ENCODE measurements around the gene OR6C70. TPM values are rescaled to one million over a fixed set of nuclear protein-coding genes. Genes with fewer than 3 reads are reported as not detected.

The OR6C70 gene
- total RNA-seq, 1 donor from 2014 or later, result not detected

- Histone ChIP-seq H3K4me3 (no peak overlapping the region), H3K36me3 (no peaks in the 10 kb centered on the region), H3K9me3 (replicated peaks) (no peaks in the 10 kb centered on the region), H3K4me1 (no peaks in the 10 kb centered on the region), H3K27me3 (ENCODE audit: low read depth) (no peaks in the 10 kb centered on the region), H3K27ac (replicated peaks) (no peak overlapping the region)
- no peak for DNase-seq
- intact Hi-C loops (cut with micrococcal nuclease), result no loop called here
- TF ChIP-seq, protein P1, sequence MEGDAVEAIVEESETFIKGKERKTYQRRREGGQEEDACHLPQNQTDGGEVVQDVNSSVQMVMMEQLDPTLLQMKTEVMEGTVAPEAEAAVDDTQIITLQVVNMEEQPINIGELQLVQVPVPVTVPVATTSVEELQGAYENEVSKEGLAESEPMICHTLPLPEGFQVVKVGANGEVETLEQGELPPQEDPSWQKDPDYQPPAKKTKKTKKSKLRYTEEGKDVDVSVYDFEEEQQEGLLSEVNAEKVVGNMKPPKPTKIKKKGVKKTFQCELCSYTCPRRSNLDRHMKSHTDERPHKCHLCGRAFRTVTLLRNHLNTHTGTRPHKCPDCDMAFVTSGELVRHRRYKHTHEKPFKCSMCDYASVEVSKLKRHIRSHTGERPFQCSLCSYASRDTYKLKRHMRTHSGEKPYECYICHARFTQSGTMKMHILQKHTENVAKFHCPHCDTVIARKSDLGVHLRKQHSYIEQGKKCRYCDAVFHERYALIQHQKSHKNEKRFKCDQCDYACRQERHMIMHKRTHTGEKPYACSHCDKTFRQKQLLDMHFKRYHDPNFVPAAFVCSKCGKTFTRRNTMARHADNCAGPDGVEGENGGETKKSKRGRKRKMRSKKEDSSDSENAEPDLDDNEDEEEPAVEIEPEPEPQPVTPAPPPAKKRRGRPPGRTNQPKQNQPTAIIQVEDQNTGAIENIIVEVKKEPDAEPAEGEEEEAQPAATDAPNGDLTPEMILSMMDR (IDR thresholded peaks at IDR 0.05; ENCODE audit: borderline replicate concordance), result no peak
Measured at GRCh38 chr12:55428331-55429243, 41.4 kb downstream of the OR6C70 start.

- H3K27ac ChIP-seq (replicated peaks), result no peak within 1 kb of the TSS
- intact Hi-C loops (cut with micrococcal nuclease), result no loop called here
Measured at GRCh38 chr12:55425954-55426353, 44.0 kb downstream of the OR6C70 start, which contains the start of gene OR6C76. Gene OR6C76 (plus strand): TSS chr12:55426254. CDS start chr12:55426254, 0 bp downstream.

GRCh38 chr12:55420307-55420962 is 49.5 kb downstream of the OR6C70 start:
- no peaks in the 10 kb centered on the region for H3K4me1 ChIP-seq
- no peaks in the 10 kb centered on the region for H3K9me3 ChIP-seq (replicated peaks)
- H3K27me3 ChIP-seq (ENCODE audit: low read depth), result peaks cover 8% of the 10 kb centered on the region
- H3K27ac ChIP-seq (replicated peaks), result no peak overlapping the region
- intact Hi-C loops (cut with micrococcal nuclease), result no loop called here
- no peaks in the 10 kb centered on the region for H3K36me3 ChIP-seq
- DNase-seq, result no peak
- TF ChIP-seq, protein P1 (IDR thresholded peaks at IDR 0.05; ENCODE audit: borderline replicate concordance), result no peak
- H3K4me3 ChIP-seq, result no peak overlapping the region

More at GRCh38 chr12:55425954-55426353, 44.0 kb downstream of the OR6C70 start, which contains the start of gene OR6C76:
- Histone ChIP-seq H3K36me3 (no peaks in the 10 kb centered on the region), H3K4me3 (no peak within 1 kb of the TSS), H3K4me1 (no peaks in the 10 kb centered on the region), H3K27me3 (ENCODE audit: low read depth) (no peaks in the 10 kb centered on the region), H3K9me3 (replicated peaks) (no peaks in the 10 kb centered on the region)
- DNase-seq, result no peak
- TF ChIP-seq, protein P1 (IDR thresholded peaks at IDR 0.05; ENCODE audit: borderline replicate concordance), result no peak

Other genes with a start within 250 kb of the OR6C70 start
- gene OR10A7, start 249.1 kb downstream of the OR6C70 start, total RNA-seq, result not detected
- not detected for gene OR6C74, start 225.5 kb downstream of the OR6C70 start, total RNA-seq
- gene OR6C6, start 173.6 kb downstream of the OR6C70 start, total RNA-seq, result not detected
- not detected for gene OR6C1, start 155.8 kb downstream of the OR6C70 start, total RNA-seq
- not detected for gene OR6C3, start 139.4 kb downstream of the OR6C70 start, total RNA-seq
- not detected for gene OR6C75, start 107.2 kb downstream of the OR6C70 start, total RNA-seq
- not detected for gene OR6C65, start 69.6 kb downstream of the OR6C70 start, total RNA-seq
- not detected for gene OR6C76, start 43.9 kb downstream of the OR6C70 start, total RNA-seq
- not detected for gene OR6C2, start 26.1 kb downstream of the OR6C70 start, total RNA-seq
- not detected for gene OR6C68, start 22.2 kb upstream of the OR6C70 start, total RNA-seq
- gene OR6C4, start 79.5 kb upstream of the OR6C70 start, total RNA-seq, result not detected
- gene OR2AP1, start 102.3 kb upstream of the OR6C70 start, total RNA-seq, result not detected
- not detected for gene OR10P1, start 166.8 kb upstream of the OR6C70 start, total RNA-seq
- gene ITGA7, start 237.8 kb upstream of the OR6C70 start, total RNA-seq, result 520 TPM
- 109 TPM for gene BLOC1S1, start 245.9 kb upstream of the OR6C70 start, total RNA-seq

Data from left ventricle myocardium inferior (tissue), 1 donor.